CD4-positive, alpha-beta T cell (primary cell): Measurements from ENCODE around the gene ACP4. TPM values are rescaled to one million over a fixed set of nuclear protein-coding genes. Genes with fewer than 3 reads are reported as not detected.

ENCODE experiments used
- ATAC-seq: fragments of 200-7000 bp; cut with Tn5 transposase; one replicate; pipeline ENCODE4 v1.10.0; 2022; ENCODE audit warnings: mild to moderate bottlenecking; ENCODE audit not compliant: poor library complexity
- CTCF ChIA-PET: fragments of 350-600 bp; sonication (Branson Sonifier 250); formaldehyde crosslinking; loops from one replicate; lab custom pipeline; 2021; ENCODE audit warnings: antibody characterized with exemption, inconsistent platforms; lab: Charles Lee
- POLR2A ChIA-PET: fragments of 350-600 bp; sonication (Branson Sonifier 250); formaldehyde crosslinking; loops from one replicate; lab custom pipeline; 2021; ENCODE audit warnings: antibody characterized with exemption, inconsistent platforms; lab: Charles Lee
- DNase-seq, 14 experiments: peaks; one replicate each; pipeline ENCODE4 v3.0.0-alpha.2; 2013 to 2020; ENCODE audit warnings: mixed read lengths in 2 of 14
- H3K27ac ChIP-seq, 2 donors: one replicate each; pipeline versions ENCODE4 v1.5.1 to v1.7.0; 2013; ENCODE audit warnings: low read length in 2 of 2, low read depth in 1 of 2, mild to moderate bottlenecking in 1 of 2
- H3K27me3 ChIP-seq, 2 experiments: 1 replicate in 1 of 2; 2 replicates in 1 of 2; pipeline versions ENCODE4 v1.6.1 to v1.7.0; 2013; ENCODE audit warnings: low read length in 2 of 2, control low read depth in 1 of 2, mild to moderate bottlenecking in 1 of 2, moderate library complexity in 1 of 2; ENCODE audit not compliant: insufficient read depth in 2 of 2, control insufficient read depth in 1 of 2
- H3K36me3 ChIP-seq: one replicate; pipeline ENCODE4 v1.6.1; 2013; ENCODE audit warnings: low read length, control low read depth; ENCODE audit not compliant: insufficient read depth
- H3K4me1 ChIP-seq: one replicate; pipeline ENCODE4 v1.6.1; 2013; ENCODE audit warnings: low read length, control low read depth; ENCODE audit not compliant: insufficient read depth
- H3K4me3 ChIP-seq: one replicate; pipeline ENCODE4 v1.5.1; 2013; ENCODE audit warnings: mild to moderate bottlenecking, low read length, moderate library complexity
- H3K9me3 ChIP-seq, 2 experiments: 1 replicate in 1 of 2; 2 replicates in 1 of 2; pipeline versions ENCODE4 v1.6.1 to v1.7.0; 2013; ENCODE audit warnings: low read length in 2 of 2, mild to moderate bottlenecking in 2 of 2, control low read depth in 1 of 2, moderate library complexity in 1 of 2; ENCODE audit not compliant: control insufficient read depth in 1 of 2, insufficient read depth in 1 of 2
- H3K27ac Mint-ChIP-seq: one replicate; pipeline ENCODE4 v1.8.0; 2020; ENCODE audit warnings: mixed read lengths
- H3K27me3 Mint-ChIP-seq: one replicate; pipeline ENCODE4 v1.8.0; 2021; ENCODE audit warnings: mixed read lengths
- H3K36me3 Mint-ChIP-seq: one replicate; pipeline ENCODE4 v1.8.0; 2021; ENCODE audit warnings: low read depth, mixed read lengths
- H3K4me1 Mint-ChIP-seq: one replicate; pipeline ENCODE4 v1.8.0; 2021; ENCODE audit warnings: low read depth, mixed read lengths
- H3K4me3 Mint-ChIP-seq: one replicate; pipeline ENCODE4 v1.8.0; 2020; ENCODE audit warnings: mild to moderate bottlenecking, mixed read lengths
- H3K9me3 Mint-ChIP-seq: one replicate; pipeline ENCODE4 v1.8.0; 2020; ENCODE audit warnings: mixed read lengths
- intact Hi-C, 2 experiments: fragments of 100-400 bp; cut with DNase I in 1 of 2; cut with micrococcal nuclease in 1 of 2; formaldehyde crosslinking; loops; one replicate each; pipeline versions ENCODE4 v1.15.1 to v1.9.0; 2023 to 2025; cut with DNase I, micrococcal nuclease
- total RNA-seq, 174 experiments: library from RNA in 2 of 174; stranded (reverse) in 2 of 174; gene quantifications; one replicate each; pipeline ENCODE4 v1.2.3 and lab custom pipeline; 2021 to 2026
- TF ChIP-seq, protein P1 (sequence below): fragments of 200-600 bp; IDR thresholded peaks from one replicate; pipeline ENCODE4 v1.8.0; 2022; ENCODE audit warnings: antibody characterized with exemption, mild to moderate bottlenecking

The ACP4 gene
- total RNA-seq, 2 experiments from 2014 or later, result not detected

DNA sequence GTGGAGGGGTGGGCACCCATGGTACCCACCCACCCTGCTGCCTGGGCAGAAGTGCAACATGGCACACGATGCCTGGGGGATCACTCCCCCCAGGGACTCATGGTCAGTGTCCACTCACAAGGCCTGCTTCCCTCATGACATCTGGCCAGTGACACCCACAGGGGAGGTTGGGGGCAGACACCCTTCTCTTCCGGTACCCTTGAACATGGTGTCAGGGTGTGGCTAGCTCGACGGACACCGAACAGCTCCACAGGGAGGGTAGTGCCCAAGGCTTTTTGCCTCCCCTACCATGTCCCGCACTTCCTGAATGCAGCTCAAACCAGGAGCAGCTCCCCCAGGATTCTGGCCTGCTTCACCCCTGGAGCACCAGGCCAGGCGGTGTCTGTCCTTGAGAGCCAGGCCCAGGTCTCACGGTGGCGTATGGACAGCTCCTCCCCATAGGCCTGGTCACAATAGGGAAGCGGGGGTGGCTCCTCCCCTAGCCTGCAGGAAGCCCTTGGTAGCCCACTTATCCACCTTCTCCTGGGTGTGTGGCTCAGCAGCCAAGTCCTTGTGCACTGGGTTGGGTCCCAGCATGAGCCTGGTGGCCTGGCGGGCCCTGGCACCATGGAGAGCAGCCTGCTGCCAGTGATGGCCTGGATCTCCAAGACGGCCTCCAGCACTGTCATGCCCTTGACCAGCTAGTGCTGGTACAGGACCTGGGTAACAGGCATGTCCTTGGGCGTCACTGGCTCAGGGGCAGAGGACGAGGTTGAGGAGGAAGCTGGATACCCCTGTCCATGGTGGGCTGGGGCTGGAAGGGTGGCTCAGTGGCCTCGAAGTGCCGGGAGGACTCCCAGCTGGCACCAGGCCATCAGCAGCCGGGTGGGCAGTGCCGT, 7.8 kb downstream of the ACP4 start:
- no peaks in the 10 kb centered on the region for H3K9me3 Mint-ChIP-seq
- POLR2A ChIA-PET, result no interaction called here
- peaks cover 26% of the 10 kb centered on the region for H3K4me1 ChIP-seq
- no peak overlapping the region for H3K4me3 ChIP-seq
- no peak overlapping the region for H3K4me3 Mint-ChIP-seq
- H3K27me3 ChIP-seq, result no peaks in the 10 kb centered on the region
- intact Hi-C loops, result no loop called here
- CTCF ChIA-PET, result no interaction called here
- DNase-seq, result no peak
- H3K4me1 Mint-ChIP-seq, result peaks cover 16% of the 10 kb centered on the region
- no peak for ATAC-seq
- peaks cover 42% of the 10 kb centered on the region for H3K36me3 Mint-ChIP-seq
- TF ChIP-seq, protein P1, sequence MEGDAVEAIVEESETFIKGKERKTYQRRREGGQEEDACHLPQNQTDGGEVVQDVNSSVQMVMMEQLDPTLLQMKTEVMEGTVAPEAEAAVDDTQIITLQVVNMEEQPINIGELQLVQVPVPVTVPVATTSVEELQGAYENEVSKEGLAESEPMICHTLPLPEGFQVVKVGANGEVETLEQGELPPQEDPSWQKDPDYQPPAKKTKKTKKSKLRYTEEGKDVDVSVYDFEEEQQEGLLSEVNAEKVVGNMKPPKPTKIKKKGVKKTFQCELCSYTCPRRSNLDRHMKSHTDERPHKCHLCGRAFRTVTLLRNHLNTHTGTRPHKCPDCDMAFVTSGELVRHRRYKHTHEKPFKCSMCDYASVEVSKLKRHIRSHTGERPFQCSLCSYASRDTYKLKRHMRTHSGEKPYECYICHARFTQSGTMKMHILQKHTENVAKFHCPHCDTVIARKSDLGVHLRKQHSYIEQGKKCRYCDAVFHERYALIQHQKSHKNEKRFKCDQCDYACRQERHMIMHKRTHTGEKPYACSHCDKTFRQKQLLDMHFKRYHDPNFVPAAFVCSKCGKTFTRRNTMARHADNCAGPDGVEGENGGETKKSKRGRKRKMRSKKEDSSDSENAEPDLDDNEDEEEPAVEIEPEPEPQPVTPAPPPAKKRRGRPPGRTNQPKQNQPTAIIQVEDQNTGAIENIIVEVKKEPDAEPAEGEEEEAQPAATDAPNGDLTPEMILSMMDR, result no peak
- no peaks in the 10 kb centered on the region for H3K9me3 ChIP-seq
- H3K36me3 ChIP-seq, result peaks cover 33% of the 10 kb centered on the region
- no peaks in the 10 kb centered on the region for H3K27me3 Mint-ChIP-seq
- no peak overlapping the region for H3K27ac Mint-ChIP-seq
- H3K27ac ChIP-seq, result no peak overlapping the region

DNA sequence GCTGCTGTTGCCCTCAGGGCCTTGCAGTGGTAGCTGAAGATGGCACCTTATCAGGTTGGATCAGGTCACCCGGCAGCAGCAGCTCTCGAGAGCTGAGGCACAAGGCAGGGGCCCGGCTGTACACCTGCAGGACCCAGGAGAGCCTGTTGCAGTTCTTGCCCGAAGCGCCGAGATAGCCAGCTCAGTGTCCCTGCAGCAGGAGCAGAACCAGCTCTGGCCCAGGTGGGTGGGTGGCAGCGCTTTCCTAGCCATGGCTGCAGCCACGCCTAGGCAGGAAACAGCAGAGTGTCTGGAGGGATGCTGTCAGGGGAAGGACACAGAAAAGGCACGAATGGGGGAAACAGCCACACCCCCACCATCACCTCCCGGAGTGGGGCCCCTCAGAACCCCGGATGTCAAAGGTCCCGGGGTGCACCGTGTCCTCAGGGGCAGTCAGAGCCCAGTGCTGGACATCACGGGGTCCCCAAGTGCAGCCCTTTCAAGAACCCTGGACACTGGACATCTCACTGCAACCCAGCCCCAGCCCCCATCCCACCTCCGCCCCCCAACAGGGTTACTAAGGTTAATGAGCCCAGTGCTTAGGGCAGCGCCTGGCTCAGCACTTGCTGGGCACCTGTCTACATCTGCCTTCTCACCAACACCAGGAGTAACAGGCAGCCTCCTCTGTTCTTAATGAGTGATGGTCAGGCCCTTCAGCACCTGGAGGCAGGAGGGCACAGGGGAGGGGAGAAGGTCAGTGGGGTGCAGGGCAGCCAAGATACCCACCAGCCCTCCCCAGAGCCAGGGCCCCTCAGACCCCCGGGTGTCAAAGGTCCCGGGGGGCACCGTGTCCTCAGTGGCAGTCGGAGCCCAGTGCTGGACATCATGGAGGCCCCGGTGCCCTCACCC, 8.7 kb downstream of the ACP4 start:
- ChIA-PET CTCF (no interaction called here), POLR2A (no interaction called here)
- Histone ChIP-seq H3K4me1 (peaks cover 30% of the 10 kb centered on the region), H3K27ac (no peak overlapping the region), H3K9me3 (no peaks in the 10 kb centered on the region), H3K4me3 (no peak overlapping the region), H3K36me3 (peaks cover 33% of the 10 kb centered on the region), H3K27me3 (no peaks in the 10 kb centered on the region)
- Mint-ChIP-seq H3K4me1 (peaks cover 25% of the 10 kb centered on the region), H3K4me3 (no peak overlapping the region), H3K9me3 (no peaks in the 10 kb centered on the region), H3K36me3 (peaks cover 49% of the 10 kb centered on the region), H3K27ac (no peak overlapping the region), H3K27me3 (no peaks in the 10 kb centered on the region)
- TF ChIP-seq, protein P1, result no peak
- no peak for ATAC-seq
- no peak for DNase-seq
- intact Hi-C loops, result no loop called here

DNA sequence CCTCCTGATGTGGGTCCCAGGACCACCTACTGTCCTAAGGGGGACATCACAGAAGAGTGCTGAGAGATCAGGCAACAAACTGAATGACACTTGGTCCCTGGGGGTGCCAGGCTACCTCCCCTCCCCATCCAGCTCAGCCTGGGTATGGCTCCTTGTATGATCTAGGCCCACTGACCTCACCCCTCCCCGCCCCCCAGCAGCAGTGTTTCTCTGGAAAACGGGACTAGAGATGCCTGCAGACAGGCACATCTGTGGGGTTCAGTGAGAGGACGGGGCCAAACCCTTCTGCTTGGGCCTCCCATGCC, 9.3 kb downstream of the ACP4 start:
- ATAC-seq, result no peak
- Histone ChIP-seq H3K4me1 (peaks cover 26% of the 10 kb centered on the region), H3K27me3 (no peaks in the 10 kb centered on the region), H3K27ac (no peak overlapping the region), H3K36me3 (peaks cover 33% of the 10 kb centered on the region), H3K9me3 (no peaks in the 10 kb centered on the region), H3K4me3 (no peak overlapping the region)
- POLR2A ChIA-PET, result no interaction called here
- H3K4me3 Mint-ChIP-seq, result no peak overlapping the region
- peaks cover 53% of the 10 kb centered on the region for H3K36me3 Mint-ChIP-seq
- peaks cover 25% of the 10 kb centered on the region for H3K4me1 Mint-ChIP-seq
- CTCF ChIA-PET, result no interaction called here
- no peak for DNase-seq
- intact Hi-C loops, result no loop called here
- H3K9me3 Mint-ChIP-seq, result no peaks in the 10 kb centered on the region
- H3K27ac Mint-ChIP-seq, result no peak overlapping the region
- TF ChIP-seq, protein P1, result no peak
- H3K27me3 Mint-ChIP-seq, result no peaks in the 10 kb centered on the region
